Measurements from ENCODE around the gene SCGB1D2.

DNA sequence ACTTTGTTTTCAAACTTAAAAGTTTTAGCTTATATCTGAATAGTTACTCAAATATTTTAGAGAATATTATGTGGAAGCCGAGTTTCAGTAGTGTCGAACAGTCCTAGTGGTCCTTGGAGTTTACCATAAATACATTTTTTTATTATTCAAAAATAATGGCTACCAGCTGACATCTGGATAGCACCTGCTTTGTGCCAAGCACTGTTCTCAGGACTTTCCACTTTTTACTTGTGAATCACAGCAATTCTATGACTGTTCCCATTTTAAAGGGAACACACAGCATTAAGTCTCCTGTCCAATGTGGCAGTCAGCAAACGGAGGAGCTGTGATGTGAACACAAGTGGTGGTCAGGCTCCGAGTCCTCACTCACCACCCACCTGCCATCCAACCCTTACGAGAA is 37.6 kb upstream of the SCGB1D2 start:
- no peak for TF ChIP-seq EZH2 (IDR thresholded peaks at IDR 0.05; ENCODE audit: low read length, missing control alignments)
- TF ChIP-seq, protein P1, sequence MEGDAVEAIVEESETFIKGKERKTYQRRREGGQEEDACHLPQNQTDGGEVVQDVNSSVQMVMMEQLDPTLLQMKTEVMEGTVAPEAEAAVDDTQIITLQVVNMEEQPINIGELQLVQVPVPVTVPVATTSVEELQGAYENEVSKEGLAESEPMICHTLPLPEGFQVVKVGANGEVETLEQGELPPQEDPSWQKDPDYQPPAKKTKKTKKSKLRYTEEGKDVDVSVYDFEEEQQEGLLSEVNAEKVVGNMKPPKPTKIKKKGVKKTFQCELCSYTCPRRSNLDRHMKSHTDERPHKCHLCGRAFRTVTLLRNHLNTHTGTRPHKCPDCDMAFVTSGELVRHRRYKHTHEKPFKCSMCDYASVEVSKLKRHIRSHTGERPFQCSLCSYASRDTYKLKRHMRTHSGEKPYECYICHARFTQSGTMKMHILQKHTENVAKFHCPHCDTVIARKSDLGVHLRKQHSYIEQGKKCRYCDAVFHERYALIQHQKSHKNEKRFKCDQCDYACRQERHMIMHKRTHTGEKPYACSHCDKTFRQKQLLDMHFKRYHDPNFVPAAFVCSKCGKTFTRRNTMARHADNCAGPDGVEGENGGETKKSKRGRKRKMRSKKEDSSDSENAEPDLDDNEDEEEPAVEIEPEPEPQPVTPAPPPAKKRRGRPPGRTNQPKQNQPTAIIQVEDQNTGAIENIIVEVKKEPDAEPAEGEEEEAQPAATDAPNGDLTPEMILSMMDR (conservative IDR thresholded peaks at IDR 0.05 in 1 of 2, IDR thresholded peaks at IDR 0.05 in 1 of 2; ENCODE audit: low read depth in 1 of 2, low read length in 2 of 2): no peak
